ENCODE measurements around the gene POLE2.
A peak's percentile ranks its signal among the peaks of the same experiment; 100 is the strongest.
"Not testable (repeated sequence)": the region's sequence is repeated elsewhere in the genome, so short reads cannot be mapped to it uniquely, and the experiment has no call there.

The POLE2 gene

DNA sequence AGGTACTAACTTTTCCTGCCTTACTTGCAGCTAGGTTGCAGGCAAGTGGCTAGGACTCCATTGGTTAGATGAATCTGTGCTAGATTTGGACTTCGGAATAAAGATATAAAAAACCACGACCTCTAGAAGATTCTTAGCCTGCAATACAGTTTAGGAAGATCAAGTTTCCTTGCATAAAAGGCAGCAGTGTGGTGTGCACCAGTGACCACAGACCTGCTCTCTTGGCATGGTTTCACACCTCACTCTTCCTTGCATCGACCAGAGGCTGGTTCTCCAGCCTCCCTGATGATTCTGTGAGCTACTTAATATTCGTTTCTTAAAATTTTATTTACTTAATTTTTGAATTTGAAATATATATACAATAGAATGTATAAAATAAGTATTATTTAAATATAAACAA lies 14.7 kb upstream of the POLE2 start:
- Histone ChIP-seq H3K79me2 (ENCODE audit: low read length) (no peaks in the 10 kb centered on the region), H3K9ac (ENCODE audit: low read length) (no peak overlapping the region), H3K27me3 (ENCODE audit: low read depth, low read length) (no peaks in the 10 kb centered on the region), H4K20me1 (ENCODE audit: insufficient read depth, low read length) (no peaks in the 10 kb centered on the region), H3K4me2 (ENCODE audit: low read length) (no peak overlapping the region), H3K27ac (ENCODE audit: low read length) (no peak overlapping the region), H3K9me3 (ENCODE audit: insufficient read depth, low read length) (no peaks in the 10 kb centered on the region), H3K4me1 (ENCODE audit: low read length) (no peaks in the 10 kb centered on the region), H3K36me3 (replicated peaks; ENCODE audit: low read depth, low read length) (no peaks in the 10 kb centered on the region), H2AFZ (ENCODE audit: low read depth, low read length) (no peak overlapping the region), H3K4me3 (ENCODE audit: low read length) (no peak overlapping the region)
- TF ChIP-seq, protein P1, sequence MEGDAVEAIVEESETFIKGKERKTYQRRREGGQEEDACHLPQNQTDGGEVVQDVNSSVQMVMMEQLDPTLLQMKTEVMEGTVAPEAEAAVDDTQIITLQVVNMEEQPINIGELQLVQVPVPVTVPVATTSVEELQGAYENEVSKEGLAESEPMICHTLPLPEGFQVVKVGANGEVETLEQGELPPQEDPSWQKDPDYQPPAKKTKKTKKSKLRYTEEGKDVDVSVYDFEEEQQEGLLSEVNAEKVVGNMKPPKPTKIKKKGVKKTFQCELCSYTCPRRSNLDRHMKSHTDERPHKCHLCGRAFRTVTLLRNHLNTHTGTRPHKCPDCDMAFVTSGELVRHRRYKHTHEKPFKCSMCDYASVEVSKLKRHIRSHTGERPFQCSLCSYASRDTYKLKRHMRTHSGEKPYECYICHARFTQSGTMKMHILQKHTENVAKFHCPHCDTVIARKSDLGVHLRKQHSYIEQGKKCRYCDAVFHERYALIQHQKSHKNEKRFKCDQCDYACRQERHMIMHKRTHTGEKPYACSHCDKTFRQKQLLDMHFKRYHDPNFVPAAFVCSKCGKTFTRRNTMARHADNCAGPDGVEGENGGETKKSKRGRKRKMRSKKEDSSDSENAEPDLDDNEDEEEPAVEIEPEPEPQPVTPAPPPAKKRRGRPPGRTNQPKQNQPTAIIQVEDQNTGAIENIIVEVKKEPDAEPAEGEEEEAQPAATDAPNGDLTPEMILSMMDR (IDR thresholded peaks at IDR 0.05; ENCODE audit: low read depth, low read length), result no peak
- no peak for TF ChIP-seq EZH2phosphoT487 (IDR thresholded peaks at IDR 0.05; ENCODE audit: low read depth)

DNA sequence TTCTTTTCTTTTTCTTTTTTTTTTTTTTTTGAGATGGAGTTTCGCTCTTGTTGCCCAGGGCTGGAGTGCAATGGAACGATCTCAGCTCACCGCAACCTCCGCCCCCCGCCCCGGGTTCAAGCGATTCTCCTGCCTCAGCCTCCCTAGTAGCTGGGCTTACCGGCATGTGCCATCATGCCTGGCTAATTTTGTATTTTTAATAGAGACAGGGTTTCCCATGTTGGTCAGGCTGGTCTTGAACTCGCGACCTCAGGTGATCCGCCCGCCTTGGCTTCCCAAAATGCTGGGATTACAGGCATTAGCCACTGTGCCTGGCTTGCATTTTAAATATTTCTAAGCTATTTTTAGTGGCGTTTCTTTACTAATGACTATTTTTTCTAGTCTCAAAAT lies 5.7 kb upstream of the POLE2 start:
- not testable (repeated sequence) for H4K20me1 ChIP-seq (ENCODE audit: insufficient read depth, low read length)

DNA sequence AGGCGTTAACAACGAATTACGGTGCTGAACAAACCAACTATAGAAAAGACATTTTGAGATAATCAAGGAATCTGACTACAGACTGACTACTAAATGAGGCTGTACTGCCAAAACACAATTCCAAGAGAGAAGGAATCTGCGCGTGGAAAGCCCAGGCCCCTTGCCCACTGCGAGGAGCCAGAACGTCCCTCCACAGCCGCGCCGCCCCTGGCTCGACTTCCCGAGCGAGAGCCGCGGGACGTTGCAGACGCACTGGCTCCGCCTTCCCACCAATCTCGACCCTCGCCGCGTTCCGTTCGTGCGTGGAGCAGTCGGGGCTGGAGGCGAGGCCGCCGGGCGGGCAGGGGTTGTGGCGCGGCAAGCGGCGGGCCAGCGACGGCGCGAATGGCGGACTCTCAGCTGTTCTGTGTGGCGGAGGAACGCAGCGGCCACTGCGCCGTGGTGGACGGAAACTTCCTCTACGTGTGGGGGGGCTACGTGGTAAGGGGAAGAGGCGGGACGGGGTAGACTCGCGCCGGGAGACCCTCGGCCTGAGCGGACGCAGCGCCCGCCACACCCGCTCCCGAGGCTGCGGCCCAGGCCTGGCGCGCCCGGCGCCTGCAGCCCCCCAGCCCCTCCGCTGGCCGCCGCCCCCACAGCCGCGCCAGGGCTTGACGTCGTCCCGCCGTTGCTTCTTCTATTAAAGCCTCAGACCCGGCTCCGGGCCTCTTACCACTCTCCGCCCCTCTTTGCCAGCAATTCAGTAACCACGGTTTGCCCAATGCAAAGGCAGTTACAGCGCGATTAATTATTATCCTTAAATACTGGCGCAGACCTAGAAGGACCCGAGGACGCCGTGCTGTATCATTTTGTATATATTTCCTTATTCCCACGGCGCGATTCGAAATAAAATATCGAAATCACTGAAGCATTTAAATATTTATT lies 5.1 kb upstream of the POLE2 start, which contains the start of gene KLHDC1:
Gene KLHDC1 (plus strand): TSS at position 310 of the 924 bp plus-strand sequence. CDS start 75 bp downstream, at position 385.
- peak within 1 kb of the TSS; percentile 96 for H2AFZ ChIP-seq (ENCODE audit: low read depth, low read length)
- no peaks in the 10 kb centered on the region for H3K9me3 ChIP-seq (ENCODE audit: insufficient read depth, low read length)
- H3K4me3 ChIP-seq (ENCODE audit: low read length), result peak within 1 kb of the TSS; percentile 84
- no peaks in the 10 kb centered on the region for H3K27me3 ChIP-seq (ENCODE audit: low read depth, low read length)
- peaks cover 17% of the 10 kb centered on the region for H3K4me1 ChIP-seq (ENCODE audit: low read length)
- H3K79me2 ChIP-seq (ENCODE audit: low read length), result no peaks in the 10 kb centered on the region; the same call in 1 of the 2 replicates
- H3K4me2 ChIP-seq (ENCODE audit: low read length), result peak within 1 kb of the TSS; percentile 88
- TF ChIP-seq, protein P1 (IDR thresholded peaks at IDR 0.05; ENCODE audit: low read depth, low read length), result no peak
- TF ChIP-seq EZH2phosphoT487 (IDR thresholded peaks at IDR 0.05; ENCODE audit: low read depth), result no peak
- peak within 1 kb of the TSS; percentile 72 for H3K9ac ChIP-seq (ENCODE audit: low read length)
- no peaks in the 10 kb centered on the region for H4K20me1 ChIP-seq (ENCODE audit: insufficient read depth, low read length)
- H3K27ac ChIP-seq (ENCODE audit: low read length), result peak within 1 kb of the TSS; percentile 0; the same call in 1 of the 2 replicates
- no peaks in the 10 kb centered on the region for H3K36me3 ChIP-seq (replicated peaks; ENCODE audit: low read depth, low read length)

More for the DNA sequence above, 5.7 kb upstream of the POLE2 start:
- not testable (repeated sequence) for H3K79me2 ChIP-seq (ENCODE audit: low read length); H3K36me3 ChIP-seq (replicated peaks; ENCODE audit: low read depth, low read length); H3K27ac ChIP-seq (ENCODE audit: low read length); H3K9me3 ChIP-seq (ENCODE audit: insufficient read depth, low read length); H2AFZ ChIP-seq (ENCODE audit: low read depth, low read length); H3K27me3 ChIP-seq (ENCODE audit: low read depth, low read length)
- peak overlapping the region; percentile 84 for H3K4me3 ChIP-seq (ENCODE audit: low read length)
- H3K4me1 ChIP-seq (ENCODE audit: low read length), result peaks cover 10% of the 10 kb centered on the region
- H3K4me2 ChIP-seq (ENCODE audit: low read length), result peak overlapping the region; percentile 88
- H3K9ac ChIP-seq (ENCODE audit: low read length), result peak overlapping the region; percentile 72

DNA sequence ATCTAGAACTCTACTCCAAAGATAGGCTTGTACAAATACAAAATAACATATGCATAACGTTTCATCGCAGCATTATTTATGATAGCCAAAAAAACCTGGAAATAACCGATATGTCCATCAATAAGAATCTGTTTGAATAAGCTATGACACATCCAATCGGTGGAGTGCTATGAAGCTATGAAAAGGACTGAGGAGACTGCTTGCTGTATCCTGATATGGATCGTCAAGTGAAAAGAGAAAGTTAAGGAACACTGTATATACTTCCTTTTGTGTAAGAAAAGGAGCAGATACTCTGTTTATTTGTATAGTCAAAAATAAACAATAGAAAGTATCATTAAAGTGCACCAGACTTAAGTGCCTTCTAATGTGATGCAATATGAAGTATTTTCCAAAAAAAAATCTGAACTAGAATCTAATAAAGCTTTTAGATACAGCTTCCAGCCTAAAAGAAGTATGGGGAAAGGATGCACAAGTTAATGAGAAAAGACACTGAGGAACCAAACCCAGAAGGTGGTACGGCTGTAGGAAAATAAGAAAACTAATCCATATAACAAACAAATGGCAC lies 4.3 kb upstream of the POLE2 start:
- peak overlapping the region; percentile 88 for H3K4me2 ChIP-seq (ENCODE audit: low read length)
- H3K9me3 ChIP-seq (ENCODE audit: insufficient read depth, low read length), result no peaks in the 10 kb centered on the region
- H3K27me3 ChIP-seq (ENCODE audit: low read depth, low read length), result no peaks in the 10 kb centered on the region
- H4K20me1 ChIP-seq (ENCODE audit: insufficient read depth, low read length), result no peaks in the 10 kb centered on the region
- no peak for TF ChIP-seq EZH2phosphoT487 (IDR thresholded peaks at IDR 0.05; ENCODE audit: low read depth)
- TF ChIP-seq, protein P1 (IDR thresholded peaks at IDR 0.05; ENCODE audit: low read depth, low read length), result no peak
- peak overlapping the region; percentile 72 for H3K9ac ChIP-seq (ENCODE audit: low read length)
- H3K27ac ChIP-seq (ENCODE audit: low read length), result peak overlapping the region; percentile 0; the same call in 1 of the 2 replicates
- peak overlapping the region; percentile 84 for H3K4me3 ChIP-seq (ENCODE audit: low read length)
- peak overlapping the region; percentile 96 for H2AFZ ChIP-seq (ENCODE audit: low read depth, low read length)
- peaks cover 19% of the 10 kb centered on the region for H3K4me1 ChIP-seq (ENCODE audit: low read length)
- H3K36me3 ChIP-seq (replicated peaks; ENCODE audit: low read depth, low read length), result no peaks in the 10 kb centered on the region
- H3K79me2 ChIP-seq (ENCODE audit: low read length), result peaks cover 7% of the 10 kb centered on the region

All from OCI-LY3 (cell line).